ENCODE measurements around the gene LRCH2.

GRCh38 chrX:115191490-115192243, 42.2 kb downstream of the LRCH2 start:
- TF ChIP-seq POLR2AphosphoS5 (IDR thresholded peaks at IDR 0.05; ENCODE audit: low read depth, low read length) (no peak), REST (IDR thresholded peaks at IDR 0.05; ENCODE audit: insufficient read depth in 1 of 2, low read depth in 2 of 2, low read length in 2 of 2) (no peak), SIN3A (IDR thresholded peaks at IDR 0.05; ENCODE audit: borderline replicate concordance, insufficient read depth, low read length) (no peak)

All from PFSK-1 (cell line).